Neuronal stem cell (in vitro differentiated cells): ENCODE results near the gene PBX4.

Experiments
- DNase-seq: peaks from one replicate; pipeline ENCODE4 v3.0.0-alpha.2; 2013; ENCODE audit warnings: low spot score
- H2AFZ ChIP-seq: one replicate; pipeline ENCODE4 v1.6.1; 2013; ENCODE audit warnings: mild to moderate bottlenecking, low read length, inconsistent platforms
- H2AK5ac ChIP-seq: 2 replicates; pipeline ENCODE4 v1.6.1; 2013; ENCODE audit warnings: low read depth, mild to moderate bottlenecking, inconsistent platforms, low read length, moderate library complexity, mixed read lengths
- H2BK120ac ChIP-seq: 2 replicates; pipeline ENCODE4 v1.6.1; 2013; ENCODE audit warnings: low read depth, mild to moderate bottlenecking, inconsistent platforms, low read length, moderate library complexity, mixed read lengths
- H2BK12ac ChIP-seq: one replicate; pipeline ENCODE4 v1.6.1; 2013; ENCODE audit warnings: low read length, inconsistent platforms
- H2BK15ac ChIP-seq: 2 replicates; pipeline ENCODE4 v1.6.1; 2013; ENCODE audit warnings: mild to moderate bottlenecking, low read length, inconsistent platforms, mixed read lengths
- H2BK5ac ChIP-seq: one replicate; pipeline ENCODE4 v1.6.1; 2013; ENCODE audit warnings: inconsistent platforms, mild to moderate bottlenecking, low read length, moderate library complexity
- H3K14ac ChIP-seq: one replicate; pipeline ENCODE4 v1.6.1; 2013; ENCODE audit warnings: low read length, inconsistent platforms
- H3K18ac ChIP-seq: 2 replicates; pipeline ENCODE4 v1.6.1; 2013; ENCODE audit warnings: low read length, inconsistent platforms
- H3K23ac ChIP-seq: 2 replicates; pipeline ENCODE4 v1.6.1; 2013; ENCODE audit warnings: low read depth, mild to moderate bottlenecking, mixed read lengths, low read length, inconsistent platforms; ENCODE audit not compliant: poor library complexity
- H3K27ac ChIP-seq: replicated peaks from 3 replicates; pipeline ENCODE4 v1.5.1; 2013; ENCODE audit warnings: low read length, inconsistent platforms
- H3K27me3 ChIP-seq, 3 experiments: 2 replicates each; pipeline ENCODE4 v1.6.1; 2013; ENCODE audit warnings: low read length in 3 of 3, mild to moderate bottlenecking in 2 of 3, inconsistent platforms in 1 of 3, low read depth in 1 of 3, mixed read lengths in 1 of 3, moderate library complexity in 1 of 3; ENCODE audit not compliant: control insufficient read depth in 3 of 3, insufficient read depth in 3 of 3
- H3K36me3 ChIP-seq, 2 donors: replicated peaks in 1 of 2; 2 replicates each; pipeline ENCODE4 v1.6.1; 2013; ENCODE audit warnings: low read length in 2 of 2; ENCODE audit not compliant: control insufficient read depth in 2 of 2, insufficient read depth in 2 of 2
- H3K4ac ChIP-seq: 2 replicates; pipeline ENCODE4 v1.6.1; 2013; ENCODE audit warnings: inconsistent platforms, mild to moderate bottlenecking, low read length, moderate library complexity
- H3K4me1 ChIP-seq, 2 donors: 1 replicate in 1 of 2; 2 replicates in 1 of 2; pipeline ENCODE4 v1.6.1; 2013; ENCODE audit warnings: low read length in 2 of 2, low read depth in 1 of 2; ENCODE audit not compliant: control insufficient read depth in 2 of 2, insufficient read depth in 1 of 2
- H3K4me2 ChIP-seq: one replicate; pipeline ENCODE4 v1.6.1; 2013; ENCODE audit warnings: mild to moderate bottlenecking, low read length, inconsistent platforms; ENCODE audit not compliant: insufficient read depth, poor library complexity, severe bottlenecking
- H3K4me3 ChIP-seq, 2 donors: 2 replicates each; pipeline ENCODE4 v1.5.1; 2013; ENCODE audit warnings: low read length in 2 of 2, mild to moderate bottlenecking in 2 of 2, inconsistent platforms in 1 of 2, moderate library complexity in 1 of 2
- H3K79me1 ChIP-seq: one replicate; pipeline ENCODE4 v1.6.1; 2013; ENCODE audit warnings: low read depth, mild to moderate bottlenecking, inconsistent platforms, low read length, moderate library complexity
- H3K9ac ChIP-seq: one replicate; pipeline ENCODE4 v1.6.1; 2013; ENCODE audit warnings: mild to moderate bottlenecking, low read depth, low read length, inconsistent platforms; ENCODE audit not compliant: poor library complexity
- H3K9me3 ChIP-seq, 2 donors: replicated peaks in 1 of 2; 2 replicates each; pipeline versions ENCODE3 to v1.6.1; 2013; ENCODE audit warnings: low read length in 2 of 2, mild to moderate bottlenecking in 2 of 2, inconsistent platforms in 1 of 2, low read depth in 1 of 2, mixed read lengths in 1 of 2, moderate library complexity in 1 of 2; ENCODE audit not compliant: control insufficient read depth in 2 of 2, insufficient read depth in 1 of 2
- H4K8ac ChIP-seq: one replicate; pipeline ENCODE4 v1.6.1; 2013; ENCODE audit warnings: low read depth, mild to moderate bottlenecking, inconsistent platforms, low read length, moderate library complexity
- H4K91ac ChIP-seq: one replicate; pipeline ENCODE4 v1.6.1; 2013; ENCODE audit warnings: low read length, low read depth, mild to moderate bottlenecking, inconsistent platforms; ENCODE audit not compliant: poor library complexity
- WGBS, 2 donors: extraction: QIAGEN DNeasy Blood & Tissue Kit; methylation state at CpG; one replicate each; pipeline ENCODE4 v1.1.7; 2013; ENCODE audit warnings: missing lambda C conversion rate in 2 of 2, mixed read lengths in 1 of 2; ENCODE audit not compliant: insufficient read length in 2 of 2, insufficient replicate concordance in 1 of 2; ENCODE audit errors: extremely low coverage in 2 of 2; 5-methylcytosine and 5-hydroxymethylcytosine counted together

PBX4 gene

DNA sequence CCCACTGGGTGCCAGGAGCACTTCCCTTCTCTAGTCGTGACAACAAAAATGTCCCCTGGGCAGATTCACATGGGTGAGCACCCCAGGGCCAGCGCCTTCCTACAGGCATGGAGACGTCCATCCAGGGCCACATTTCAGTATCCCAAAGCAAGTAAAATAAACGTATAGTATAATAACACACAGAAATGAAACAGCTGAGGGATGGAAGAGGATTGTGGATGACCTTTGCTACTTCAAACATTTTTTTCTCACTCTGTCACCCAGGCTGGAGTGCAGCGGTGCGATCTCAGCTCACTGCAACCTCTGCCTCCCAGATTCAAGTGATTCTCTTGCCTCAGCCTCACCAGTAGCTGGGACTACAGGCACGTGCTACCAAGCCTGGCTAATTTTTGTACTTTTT lies 52.2 kb downstream of the PBX4 start:
- Histone ChIP-seq H2BK5ac (no peak overlapping the region), H3K9ac (no peak overlapping the region), H3K4me3 (no peak overlapping the region), H3K27ac (no peak overlapping the region), H2BK15ac (no peak overlapping the region), H3K4me2 (no peak overlapping the region), H2BK12ac (no peak overlapping the region), H3K23ac (no peak overlapping the region), H4K91ac (no peak overlapping the region), H3K36me3 (peaks cover 10 to 40% of the 10 kb centered on the region in 2 donors), H2BK120ac (no peak overlapping the region), H2AFZ (no peak overlapping the region), H3K14ac (no peak overlapping the region), H4K8ac (no peak overlapping the region), H3K4ac (no peak overlapping the region), H3K9me3 (peaks cover 2 to 3% of the 10 kb centered on the region in 2 donors), H3K27me3 (no peaks in the 10 kb centered on the region), H2AK5ac (no peak overlapping the region), H3K18ac (no peak overlapping the region), H3K79me1 (no peaks in the 10 kb centered on the region), H3K4me1 (no peaks in the 10 kb centered on the region)
- DNase-seq: no peak
- no CpG with 5 or more reads among the region's 7 CpGs for WGBS, 2 donors

DNA sequence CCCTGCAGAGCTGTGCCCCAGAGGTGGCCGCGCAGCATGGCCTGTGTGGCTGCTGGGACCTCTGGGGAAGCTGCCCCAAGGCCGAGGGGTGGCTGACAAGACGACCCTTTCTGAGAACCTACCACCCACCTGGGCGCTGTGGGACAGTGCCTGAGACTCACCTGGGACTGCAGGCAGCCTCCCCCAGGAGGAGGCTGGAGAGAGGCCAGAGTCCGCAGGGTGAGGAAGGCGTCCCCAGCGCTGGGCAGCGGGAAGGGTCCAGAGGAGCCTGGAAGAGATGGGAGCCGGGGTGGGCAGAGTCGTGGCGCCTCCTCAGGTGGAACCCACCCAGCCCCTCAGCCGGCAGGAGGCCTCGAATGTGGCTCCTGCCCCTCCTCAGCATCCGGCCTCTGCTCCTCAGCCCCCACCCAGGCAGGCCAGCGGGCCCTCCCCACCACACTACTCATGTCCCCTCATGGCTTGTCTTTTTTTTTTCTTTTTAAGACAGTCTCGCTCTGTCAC lies 55.1 kb downstream of the PBX4 start:
- Histone ChIP-seq H2BK12ac (no peak overlapping the region), H4K8ac (no peak overlapping the region), H3K36me3 (peaks cover 3 to 19% of the 10 kb centered on the region in 2 donors), H3K79me1 (peaks cover 3% of the 10 kb centered on the region), H3K23ac (peak overlapping the region; percentile 85), H4K91ac (no peak overlapping the region), H2BK5ac (no peak overlapping the region), H3K18ac (peak overlapping the region; percentile 57), H2AFZ (no peak overlapping the region), H2AK5ac (peak overlapping the region; percentile 54), H2BK120ac (no peak overlapping the region), H3K4ac (peak overlapping the region; percentile 84), H3K14ac (peak overlapping the region; percentile 38), H3K9ac (peak overlapping the region; percentile 60), H3K9me3 (peaks cover 0 to 2% of the 10 kb centered on the region in 2 donors), H3K4me3 (no peak overlapping the region), H2BK15ac (no peak overlapping the region), H3K4me1 (no peaks in the 10 kb centered on the region), H3K27ac (no peak overlapping the region), H3K4me2 (no peak overlapping the region), H3K27me3 (no peaks in the 10 kb centered on the region)
- no peak for DNase-seq
- WGBS, 2 donors: no CpG with 5 or more reads among the region's 17 CpGs

DNA sequence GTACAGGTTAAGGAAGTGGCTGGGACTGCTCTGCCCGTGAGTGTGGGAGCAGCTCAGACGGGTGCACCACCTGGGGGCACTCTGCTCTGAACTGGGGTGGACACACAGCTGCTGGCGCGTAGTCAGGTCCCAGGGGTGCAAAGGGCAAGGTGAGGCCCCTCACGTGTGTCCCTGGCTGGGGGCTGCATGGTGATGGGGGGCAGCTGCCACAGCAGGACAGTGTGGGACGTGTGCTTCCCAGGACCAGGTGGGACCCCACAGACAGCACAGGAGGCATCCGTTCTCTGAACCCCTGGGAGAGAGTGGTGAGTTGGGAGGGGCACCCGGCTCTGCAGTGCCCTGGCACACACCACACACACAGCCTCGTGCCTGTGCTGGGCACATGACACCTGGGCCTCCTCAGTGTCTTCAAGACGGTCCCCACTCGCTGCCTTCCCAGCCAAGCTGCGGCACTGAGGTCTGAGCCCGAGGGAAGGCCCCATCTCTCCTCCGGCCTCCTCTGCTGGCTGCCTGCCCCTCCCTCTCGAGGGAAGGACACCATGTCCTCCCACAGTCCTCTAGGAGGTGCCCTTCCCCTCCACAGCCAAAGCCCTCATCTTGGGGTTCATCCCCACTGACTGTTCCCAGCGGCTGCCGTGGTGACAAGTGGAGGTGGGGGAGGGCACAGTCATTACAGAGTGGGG lies 55.7 kb downstream of the PBX4 start:
- Histone ChIP-seq H2AK5ac (peak overlapping the region; percentile 54), H2AFZ (no peak overlapping the region), H3K9me3 (peaks cover 0 to 2% of the 10 kb centered on the region in 2 donors), H2BK120ac (no peak overlapping the region), H2BK15ac (no peak overlapping the region), H3K79me1 (peaks cover 3% of the 10 kb centered on the region), H3K27me3 (no peaks in the 10 kb centered on the region), H3K27ac (no peak overlapping the region), H4K8ac (no peak overlapping the region), H3K23ac (peak overlapping the region; percentile 85), H2BK12ac (peak overlapping the region; percentile 75), H4K91ac (no peak overlapping the region), H3K4me3 (no peak overlapping the region), H3K9ac (peak overlapping the region; percentile 60), H3K14ac (peak overlapping the region; percentile 38), H3K4me2 (no peak overlapping the region), H3K36me3 (peaks cover 3 to 19% of the 10 kb centered on the region in 2 donors), H3K18ac (peak overlapping the region; percentile 57), H2BK5ac (peak overlapping the region; percentile 68), H3K4me1 (no peaks in the 10 kb centered on the region), H3K4ac (peak overlapping the region; percentile 84)
- no CpG with 5 or more reads among the region's 17 CpGs for WGBS, 2 donors
- no peak for DNase-seq

DNA sequence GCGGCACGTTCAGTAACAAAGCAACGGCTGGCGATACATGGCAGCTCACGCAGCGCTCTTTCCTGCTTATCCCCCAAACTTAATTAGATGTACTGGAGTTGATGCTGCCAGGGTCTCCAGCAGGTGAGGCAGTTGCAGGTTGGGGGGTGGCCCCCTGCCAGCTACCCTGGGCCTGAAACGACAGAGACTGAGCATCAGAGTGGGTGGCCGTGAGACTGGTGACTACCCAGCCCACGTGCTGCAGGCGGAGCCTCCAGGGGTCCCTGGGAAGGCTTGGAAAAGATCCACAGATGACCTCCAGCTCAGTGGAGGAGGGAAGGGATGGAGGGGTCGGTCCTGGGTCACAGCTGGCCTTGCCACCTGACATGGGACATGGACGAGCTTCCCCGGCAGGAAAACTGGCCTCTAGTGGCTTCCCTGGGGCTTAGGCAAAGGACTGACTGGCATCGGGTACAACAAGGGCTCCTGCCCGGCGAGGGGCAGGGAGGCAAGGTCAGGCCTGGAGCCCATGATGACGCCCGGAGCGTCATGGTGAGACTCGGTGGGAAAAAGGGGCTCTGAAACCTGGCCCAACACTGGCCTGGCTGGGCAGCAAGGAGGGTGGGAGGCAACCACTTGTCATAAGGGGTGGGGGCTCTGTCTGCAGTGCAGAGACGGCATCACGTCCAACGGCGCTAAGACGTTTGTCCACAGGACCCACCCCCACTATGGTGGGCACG lies 56.4 kb downstream of the PBX4 start:
- Histone ChIP-seq H2BK12ac (no peak overlapping the region), H3K4me1 (no peaks in the 10 kb centered on the region), H3K27ac (no peak overlapping the region), H3K9ac (peak overlapping the region; percentile 15), H3K36me3 (peaks cover 3 to 12% of the 10 kb centered on the region in 2 donors), H3K23ac (peak overlapping the region; percentile 85), H2BK5ac (peak overlapping the region; percentile 68), H4K91ac (no peak overlapping the region), H3K27me3 (no peaks in the 10 kb centered on the region), H2AFZ (no peak overlapping the region), H3K18ac (no peak overlapping the region), H3K9me3 (no peaks in the 10 kb centered on the region), H2AK5ac (no peak overlapping the region), H2BK120ac (no peak overlapping the region), H3K14ac (no peak overlapping the region), H3K4ac (no peak overlapping the region), H2BK15ac (no peak overlapping the region), H3K79me1 (peaks cover 3% of the 10 kb centered on the region), H3K4me3 (no peak overlapping the region), H3K4me2 (no peak overlapping the region), H4K8ac (no peak overlapping the region)
- WGBS, 2 donors: no CpG with 5 or more reads among the region's 26 CpGs
- DNase-seq: no peak
